Liver (tissue), 9 donors: ENCODE data around the gene COL12A1. TPM values are rescaled to one million over a fixed set of nuclear protein-coding genes. Genes with fewer than 3 reads are reported as not detected.
"Not testable (repeated sequence)": the region's sequence is repeated elsewhere in the genome, so short reads cannot be mapped to it uniquely, and the experiment has no call there.

Experiments used
- DNase-seq: peaks from one replicate; pipeline ENCODE4 v3.0.0-alpha.2; 2017; ENCODE audit warnings: low spot score
- H3K27ac ChIP-seq, 2 donors: one replicate each; pipeline ENCODE4 v1.7.0; 2013; ENCODE audit warnings: inconsistent platforms in 2 of 2, low read length in 2 of 2, control low read depth in 1 of 2, low read depth in 1 of 2, mild to moderate bottlenecking in 1 of 2
- H3K27me3 ChIP-seq, 4 donors: one replicate each; pipeline versions ENCODE4 v1.6.1 to v1.7.0; 2013; ENCODE audit warnings: low read length in 3 of 4, inconsistent platforms in 1 of 4, mild to moderate bottlenecking in 1 of 4, moderate library complexity in 1 of 4; ENCODE audit not compliant: control insufficient read depth in 4 of 4, insufficient read depth in 4 of 4
- H3K36me3 ChIP-seq, 4 donors: one replicate each; pipeline versions ENCODE4 v1.6.1 to v1.7.0; 2013; ENCODE audit warnings: low read length in 3 of 4, mild to moderate bottlenecking in 3 of 4, low read depth in 1 of 4, moderate library complexity in 1 of 4; ENCODE audit not compliant: control insufficient read depth in 4 of 4, insufficient read depth in 3 of 4
- H3K4me1 ChIP-seq, 4 donors: one replicate each; pipeline versions ENCODE4 v1.6.1 to v1.7.0; 2013; ENCODE audit warnings: low read length in 3 of 4, mild to moderate bottlenecking in 3 of 4, moderate library complexity in 1 of 4; ENCODE audit not compliant: control insufficient read depth in 4 of 4, insufficient read depth in 4 of 4
- H3K4me3 ChIP-seq, 3 donors: one replicate each; pipeline versions ENCODE4 v1.6.1 to v1.7.0; 2013; ENCODE audit warnings: low read length in 3 of 3, control low read depth in 1 of 3, low read depth in 1 of 3, mild to moderate bottlenecking in 1 of 3
- H3K9ac ChIP-seq, 2 donors: one replicate each; pipeline ENCODE4 v1.7.0; 2013; ENCODE audit warnings: low read length in 2 of 2, mild to moderate bottlenecking in 2 of 2, moderate library complexity in 2 of 2, control low read depth in 1 of 2, low read depth in 1 of 2
- H3K9me3 ChIP-seq, 4 donors: one replicate each; pipeline versions ENCODE4 v1.6.1 to v1.7.0; 2013; ENCODE audit warnings: low read length in 3 of 4; ENCODE audit not compliant: control insufficient read depth in 4 of 4
- ATF3 ChIP-seq: IDR thresholded peaks from 2 replicates; pipeline ENCODE4 v1.6.1; 2016; ENCODE audit warnings: antibody characterized with exemption
- CTCF ChIP-seq: fragments of 150-350 bp; IDR thresholded peaks from 2 replicates; pipeline ENCODE4 v1.5.1; 2017; ENCODE audit warnings: improper control_type of control experiment, low read depth, low read length; ENCODE audit not compliant: missing input control
- EGR1 ChIP-seq, 2 donors: IDR thresholded peaks; 2 replicates each; pipeline ENCODE4 v1.6.1; 2016 to 2018; ENCODE audit warnings: antibody characterized with exemption in 2 of 2, low read depth in 2 of 2
- FOXA1 ChIP-seq: IDR thresholded peaks from 2 replicates; pipeline ENCODE4 v1.6.1; 2016; ENCODE audit warnings: antibody characterized with exemption
- FOXA2 ChIP-seq: IDR thresholded peaks from 2 replicates; pipeline ENCODE4 v1.6.1; 2016; ENCODE audit warnings: antibody characterized with exemption
- GABPA ChIP-seq, 2 donors: IDR thresholded peaks in 1 of 2; conservative IDR thresholded peaks in 1 of 2; 2 replicates each; pipeline ENCODE4 v1.6.1; 2016; ENCODE audit warnings: antibody characterized with exemption in 2 of 2, mild to moderate bottlenecking in 1 of 2, moderate library complexity in 1 of 2
- HNF4A ChIP-seq, 2 donors: conservative IDR thresholded peaks; 2 replicates each; pipeline ENCODE4 v1.6.1; 2016; ENCODE audit warnings: antibody characterized with exemption in 2 of 2, mild to moderate bottlenecking in 2 of 2
- HNF4G ChIP-seq: IDR thresholded peaks from 2 replicates; pipeline ENCODE4 v1.6.1; 2016; ENCODE audit warnings: antibody characterized with exemption
- JUND ChIP-seq, 2 donors: IDR thresholded peaks; 2 replicates each; pipeline ENCODE4 v1.6.1; 2016; ENCODE audit warnings: antibody characterized with exemption in 2 of 2
- NR2F2 ChIP-seq: IDR thresholded peaks from 2 replicates; pipeline ENCODE4 v1.6.1; 2016; ENCODE audit warnings: antibody characterized with exemption
- RAD21 ChIP-seq, 2 donors: IDR thresholded peaks; 2 replicates each; pipeline ENCODE4 v1.6.1; 2016; ENCODE audit warnings: antibody characterized with exemption in 2 of 2, mild to moderate bottlenecking in 2 of 2
- RXRA ChIP-seq, 2 donors: IDR thresholded peaks; 2 replicates each; pipeline ENCODE4 v1.6.1; 2017 to 2018; ENCODE audit warnings: antibody characterized with exemption in 2 of 2, mild to moderate bottlenecking in 1 of 2
- SP1 ChIP-seq: IDR thresholded peaks from 2 replicates; pipeline ENCODE4 v1.6.1; 2018; ENCODE audit warnings: antibody characterized with exemption, mild to moderate bottlenecking
- TAF1 ChIP-seq: conservative IDR thresholded peaks from 2 replicates; pipeline ENCODE4 v1.6.1; 2016; ENCODE audit warnings: antibody characterized with exemption, mild to moderate bottlenecking
- YY1 ChIP-seq: IDR thresholded peaks from 2 replicates; pipeline ENCODE4 v1.6.1; 2016; ENCODE audit warnings: antibody characterized with exemption, mild to moderate bottlenecking
- WGBS: extraction: QIAGEN DNeasy Blood & Tissue Kit; methylation state at CpG from one replicate; pipeline ENCODE4 v1.1.7; 2013; 5-methylcytosine and 5-hydroxymethylcytosine counted together
- polyA plus RNA-seq, 2 donors: library from polyadenylated mRNA; stranded (reverse) in 1 of 2; unstranded in 1 of 2; fragments of 200-250 nt in 1 of 2; fragments of >200 nt in 1 of 2; fragmentation: Nextera tagmentation in 1 of 2; extraction: Ambion mirVana in 1 of 2; gene quantifications; one replicate each; pipeline versions ENCODE4 v1.2.1 to v1.2.3, GENCODE V29; 2013 to 2015
- total RNA-seq, 2 donors: library from RNA; depleted of rRNA; stranded (reverse); fragments of >200 nt; gene quantifications; one replicate each; pipeline ENCODE4 v1.2.3, GENCODE V29; 2014
- TF ChIP-seq, protein P1 (sequence below): IDR thresholded peaks from 2 replicates; pipeline ENCODE4 v1.6.1; 2016; ENCODE audit warnings: antibody characterized with exemption, mild to moderate bottlenecking
- TF ChIP-seq, protein P2 (sequence below): IDR thresholded peaks from 2 replicates; pipeline ENCODE4 v1.6.1; 2016; ENCODE audit warnings: antibody characterized with exemption
- TF ChIP-seq, protein P3 (sequence below): IDR thresholded peaks from 2 replicates; pipeline ENCODE4 v1.6.1; 2016; ENCODE audit warnings: antibody characterized with exemption
- donor health status: healthy.
- donor health status: healthy.
- donor health status: healthy.
- donor health status: healthy.
- donor health status: healthy.

The COL12A1 gene
- total and polyA plus RNA-seq, 4 donors = 0.15 to 5.1 (median 1.8) TPM

- TF ChIP-seq ATF3 (no peak), SP1 (no peak), YY1 (no peak)
- TF ChIP-seq, protein P1, sequence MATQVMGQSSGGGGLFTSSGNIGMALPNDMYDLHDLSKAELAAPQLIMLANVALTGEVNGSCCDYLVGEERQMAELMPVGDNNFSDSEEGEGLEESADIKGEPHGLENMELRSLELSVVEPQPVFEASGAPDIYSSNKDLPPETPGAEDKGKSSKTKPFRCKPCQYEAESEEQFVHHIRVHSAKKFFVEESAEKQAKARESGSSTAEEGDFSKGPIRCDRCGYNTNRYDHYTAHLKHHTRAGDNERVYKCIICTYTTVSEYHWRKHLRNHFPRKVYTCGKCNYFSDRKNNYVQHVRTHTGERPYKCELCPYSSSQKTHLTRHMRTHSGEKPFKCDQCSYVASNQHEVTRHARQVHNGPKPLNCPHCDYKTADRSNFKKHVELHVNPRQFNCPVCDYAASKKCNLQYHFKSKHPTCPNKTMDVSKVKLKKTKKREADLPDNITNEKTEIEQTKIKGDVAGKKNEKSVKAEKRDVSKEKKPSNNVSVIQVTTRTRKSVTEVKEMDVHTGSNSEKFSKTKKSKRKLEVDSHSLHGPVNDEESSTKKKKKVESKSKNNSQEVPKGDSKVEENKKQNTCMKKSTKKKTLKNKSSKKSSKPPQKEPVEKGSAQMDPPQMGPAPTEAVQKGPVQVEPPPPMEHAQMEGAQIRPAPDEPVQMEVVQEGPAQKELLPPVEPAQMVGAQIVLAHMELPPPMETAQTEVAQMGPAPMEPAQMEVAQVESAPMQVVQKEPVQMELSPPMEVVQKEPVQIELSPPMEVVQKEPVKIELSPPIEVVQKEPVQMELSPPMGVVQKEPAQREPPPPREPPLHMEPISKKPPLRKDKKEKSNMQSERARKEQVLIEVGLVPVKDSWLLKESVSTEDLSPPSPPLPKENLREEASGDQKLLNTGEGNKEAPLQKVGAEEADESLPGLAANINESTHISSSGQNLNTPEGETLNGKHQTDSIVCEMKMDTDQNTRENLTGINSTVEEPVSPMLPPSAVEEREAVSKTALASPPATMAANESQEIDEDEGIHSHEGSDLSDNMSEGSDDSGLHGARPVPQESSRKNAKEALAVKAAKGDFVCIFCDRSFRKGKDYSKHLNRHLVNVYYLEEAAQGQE = no peak
Measured at GRCh38 chr6:75188221-75188925, 17.5 kb downstream of the COL12A1 start (continued).

DNA sequence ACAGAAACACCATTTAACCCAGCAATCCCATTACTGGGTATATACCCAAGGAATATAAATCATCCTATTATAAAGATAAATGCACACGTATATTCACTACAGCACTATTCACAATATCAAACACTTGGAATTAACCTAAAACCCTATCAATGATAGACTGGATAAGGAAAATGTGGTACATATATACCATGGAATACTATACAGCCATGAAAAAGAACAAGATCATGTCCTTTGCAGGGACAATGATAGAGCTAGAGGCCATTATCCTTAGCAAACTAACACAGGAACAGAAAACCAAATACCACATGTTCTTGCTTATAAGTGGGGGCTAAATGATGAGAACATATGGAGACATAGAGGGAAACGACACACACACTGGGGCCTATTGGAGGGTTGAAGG, 19.3 kb downstream of the COL12A1 start:
- not testable (repeated sequence) for H3K4me1 ChIP-seq, H3K27ac ChIP-seq, DNase-seq, H3K36me3 ChIP-seq, H3K4me3 ChIP-seq, H3K27me3 ChIP-seq, H3K9ac ChIP-seq, H3K9me3 ChIP-seq
- WGBS = 43% methylated on average over 2 of the region's 2 CpGs

DNA sequence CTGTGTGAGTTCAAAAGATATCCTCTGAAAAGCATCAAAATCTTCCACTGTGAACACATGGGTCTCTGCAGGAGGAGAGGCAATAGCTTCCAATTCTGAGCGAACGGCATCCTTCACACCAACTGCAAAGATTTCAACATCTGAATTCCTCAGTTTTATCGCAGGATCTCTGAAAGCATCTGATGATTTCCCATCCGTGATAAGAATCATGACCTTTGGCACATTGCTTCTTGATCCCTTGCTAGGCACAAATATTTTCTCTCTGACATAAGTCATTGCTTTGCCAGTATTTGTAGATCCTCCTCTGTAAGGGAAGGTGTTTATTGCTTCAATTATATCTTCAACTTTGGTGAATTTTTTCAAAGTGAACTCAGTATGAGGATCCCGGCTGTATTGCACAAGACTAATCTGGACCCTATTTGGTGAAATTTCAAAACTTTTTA, 22.7 kb downstream of the COL12A1 start:
- Histone ChIP-seq H3K27ac (no peak overlapping the region), H3K4me3 (no peak overlapping the region), H3K9ac (no peak overlapping the region), H3K36me3 (no peaks in the 10 kb centered on the region), H3K27me3 (peaks cover 0 to 5% (median 0%) of the 10 kb centered on the region in 4 donors), H3K9me3 (no peaks in the 10 kb centered on the region), H3K4me1 (no peaks in the 10 kb centered on the region)
- WGBS = 57% methylated on average over 5 of the region's 5 CpGs
- DNase-seq = no peak
- TF ChIP-seq SP1 = no peak
- TF ChIP-seq HNF4G = no peak
- TF ChIP-seq, protein P2, sequence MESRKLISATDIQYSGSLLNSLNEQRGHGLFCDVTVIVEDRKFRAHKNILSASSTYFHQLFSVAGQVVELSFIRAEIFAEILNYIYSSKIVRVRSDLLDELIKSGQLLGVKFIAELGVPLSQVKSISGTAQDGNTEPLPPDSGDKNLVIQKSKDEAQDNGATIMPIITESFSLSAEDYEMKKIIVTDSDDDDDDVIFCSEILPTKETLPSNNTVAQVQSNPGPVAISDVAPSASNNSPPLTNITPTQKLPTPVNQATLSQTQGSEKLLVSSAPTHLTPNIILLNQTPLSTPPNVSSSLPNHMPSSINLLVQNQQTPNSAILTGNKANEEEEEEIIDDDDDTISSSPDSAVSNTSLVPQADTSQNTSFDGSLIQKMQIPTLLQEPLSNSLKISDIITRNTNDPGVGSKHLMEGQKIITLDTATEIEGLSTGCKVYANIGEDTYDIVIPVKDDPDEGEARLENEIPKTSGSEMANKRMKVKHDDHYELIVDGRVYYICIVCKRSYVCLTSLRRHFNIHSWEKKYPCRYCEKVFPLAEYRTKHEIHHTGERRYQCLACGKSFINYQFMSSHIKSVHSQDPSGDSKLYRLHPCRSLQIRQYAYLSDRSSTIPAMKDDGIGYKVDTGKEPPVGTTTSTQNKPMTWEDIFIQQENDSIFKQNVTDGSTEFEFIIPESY = no peak
- no peak for TF ChIP-seq FOXA1
- TF ChIP-seq GABPA (IDR thresholded peaks at IDR 0.05 in 1 of 2, conservative IDR thresholded peaks at IDR 0.05 in 1 of 2) = no peak
- TF ChIP-seq JUND (IDR thresholded peaks at IDR 0.05) = no peak
- TF ChIP-seq YY1 = no peak
- no peak for TF ChIP-seq EGR1 (IDR thresholded peaks at IDR 0.05; ENCODE audit: low read depth in 2 of 2)
- no peak for TF ChIP-seq FOXA2
- TF ChIP-seq, protein P1 = no peak
- TF ChIP-seq RAD21 (IDR thresholded peaks at IDR 0.05) = no peak
- TF ChIP-seq, protein P3, sequence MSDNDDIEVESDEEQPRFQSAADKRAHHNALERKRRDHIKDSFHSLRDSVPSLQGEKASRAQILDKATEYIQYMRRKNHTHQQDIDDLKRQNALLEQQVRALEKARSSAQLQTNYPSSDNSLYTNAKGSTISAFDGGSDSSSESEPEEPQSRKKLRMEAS = no peak
- no peak for TF ChIP-seq HNF4A (conservative IDR thresholded peaks at IDR 0.05)
- no peak for TF ChIP-seq ATF3
- no peak for TF ChIP-seq RXRA (IDR thresholded peaks at IDR 0.05)
- no peak for TF ChIP-seq NR2F2
- TF ChIP-seq CTCF = no peak
- no peak for TF ChIP-seq TAF1
